H9 (cell line): ENCODE measurements around the gene HCRTR1. TPM values are rescaled to one million over a fixed set of nuclear protein-coding genes. Genes with fewer than 3 reads are reported as not detected.
A peak's percentile ranks its signal among the peaks of the same experiment; 100 is the strongest.

Experiments used
- DNase-seq: peaks from one replicate; pipeline ENCODE4 v3.0.0-alpha.2; 2017
- H2AFZ ChIP-seq: one replicate; pipeline ENCODE4 v1.6.1; 2013; ENCODE audit warnings: mild to moderate bottlenecking, low read length, control low read depth, moderate library complexity
- H2AK5ac ChIP-seq: 2 replicates; pipeline ENCODE4 v1.6.1; 2013; ENCODE audit warnings: low read length, control low read depth, mixed read lengths; ENCODE audit not compliant: insufficient read length
- H2BK120ac ChIP-seq: one replicate; pipeline ENCODE4 v1.6.1; 2013; ENCODE audit warnings: low read depth, mild to moderate bottlenecking, low read length, control low read depth, inconsistent platforms; ENCODE audit not compliant: poor library complexity, severe bottlenecking
- H2BK12ac ChIP-seq: 2 replicates; pipeline ENCODE4 v1.6.1; 2013; ENCODE audit warnings: low read length, control low read depth, mixed read lengths, low read depth; ENCODE audit not compliant: insufficient read length
- H2BK15ac ChIP-seq: 2 replicates; pipeline ENCODE4 v1.6.1; 2013; ENCODE audit warnings: low read depth, low read length, control low read depth
- H2BK20ac ChIP-seq: one replicate; pipeline ENCODE4 v1.6.1; 2013; ENCODE audit warnings: low read depth, mild to moderate bottlenecking, low read length, control low read depth, inconsistent platforms; ENCODE audit not compliant: poor library complexity, severe bottlenecking
- H2BK5ac ChIP-seq: 2 replicates; pipeline ENCODE4 v1.6.1; 2013; ENCODE audit warnings: low read length, control low read depth, mixed read lengths; ENCODE audit not compliant: insufficient read length
- H3K14ac ChIP-seq: 2 replicates; pipeline ENCODE4 v1.6.1; 2013; ENCODE audit warnings: low read length, control low read depth; ENCODE audit not compliant: insufficient read depth
- H3K18ac ChIP-seq: 2 replicates; pipeline ENCODE4 v1.6.1; 2013; ENCODE audit warnings: low read depth, mild to moderate bottlenecking, mixed read lengths, low read length, control low read depth; ENCODE audit not compliant: insufficient read length
- H3K23ac ChIP-seq: 2 replicates; pipeline ENCODE4 v1.6.1; 2013; ENCODE audit warnings: low read length, control low read depth, mixed read lengths, low read depth; ENCODE audit not compliant: insufficient read length
- H3K23me2 ChIP-seq: 2 replicates; pipeline ENCODE4 v1.6.1; 2013; ENCODE audit warnings: low read depth, mild to moderate bottlenecking, mixed read lengths, low read length, control low read depth; ENCODE audit not compliant: insufficient read length, poor library complexity, severe bottlenecking
- H3K27ac ChIP-seq: 2 replicates; pipeline ENCODE4 v1.5.1; 2013; ENCODE audit warnings: low read length, control low read depth, mixed read lengths, low read depth; ENCODE audit not compliant: insufficient read length
- H3K27me3 ChIP-seq: 2 replicates; pipeline ENCODE4 v1.6.1; 2013; ENCODE audit warnings: low read length, control low read depth, inconsistent platforms; ENCODE audit not compliant: insufficient read depth
- H3K4ac ChIP-seq: 2 replicates; pipeline ENCODE4 v1.6.1; 2013; ENCODE audit warnings: low read depth, mild to moderate bottlenecking, control low read depth, inconsistent platforms, low read length, moderate library complexity
- H3K4me1 ChIP-seq: 2 replicates; pipeline ENCODE4 v1.6.1; 2013; ENCODE audit warnings: low read length, control low read depth, inconsistent platforms; ENCODE audit not compliant: insufficient read depth
- H3K4me2 ChIP-seq: 2 replicates; pipeline ENCODE4 v1.6.1; 2013; ENCODE audit warnings: low read length, control low read depth, mixed read lengths; ENCODE audit not compliant: insufficient read length, insufficient read depth
- H3K56ac ChIP-seq: 2 replicates; pipeline ENCODE4 v1.6.1; 2013; ENCODE audit warnings: low read depth, mild to moderate bottlenecking, mixed read lengths, low read length, control low read depth; ENCODE audit not compliant: insufficient read length
- H3K79me1 ChIP-seq: 2 replicates; pipeline ENCODE4 v1.6.1; 2013; ENCODE audit warnings: low read depth, mild to moderate bottlenecking, moderate library complexity, low read length, control low read depth, inconsistent platforms; ENCODE audit not compliant: insufficient read depth, poor library complexity, severe bottlenecking
- H3K79me2 ChIP-seq: 2 replicates; pipeline ENCODE4 v1.6.1; 2013; ENCODE audit warnings: low read length, control low read depth, inconsistent platforms; ENCODE audit not compliant: insufficient read depth
- H3K9ac ChIP-seq: 2 replicates; pipeline ENCODE4 v1.6.1; 2013; ENCODE audit warnings: low read length, control low read depth, mixed read lengths; ENCODE audit not compliant: insufficient read length; ENCODE audit errors: extremely low read depth
- H3K9me3 ChIP-seq: one replicate; pipeline ENCODE4 v1.6.1; 2013; ENCODE audit warnings: low read depth, low read length, inconsistent platforms; ENCODE audit not compliant: control insufficient read depth
- H3T11ph ChIP-seq: one replicate; pipeline ENCODE4 v1.6.1; 2013; ENCODE audit warnings: mild to moderate bottlenecking, low read length, control low read depth, inconsistent platforms
- H4K20me1 ChIP-seq: one replicate; pipeline ENCODE4 v1.6.1; 2013; ENCODE audit not compliant: control insufficient read depth, insufficient read length, insufficient read depth
- H4K5ac ChIP-seq: 2 replicates; pipeline ENCODE4 v1.6.1; 2013; ENCODE audit warnings: low read depth, mild to moderate bottlenecking, mixed read lengths, low read length, control low read depth; ENCODE audit not compliant: insufficient read length
- H4K8ac ChIP-seq: replicated peaks from 2 replicates; pipeline ENCODE4 v1.6.1; 2013; ENCODE audit warnings: low read length, control low read depth, mixed read lengths, low read depth; ENCODE audit not compliant: insufficient read length
- H4K91ac ChIP-seq: 2 replicates; pipeline ENCODE4 v1.6.1; 2013; ENCODE audit warnings: low read depth, mild to moderate bottlenecking, moderate library complexity, mixed read lengths, low read length, control low read depth; ENCODE audit not compliant: insufficient read length
- H3K27ac Mint-ChIP-seq, 3 experiments: 2 replicates in 2 of 3; 3 replicates in 1 of 3; pipeline ENCODE4 v1.8.0; 2020 to 2021; ENCODE audit warnings: mixed read lengths in 3 of 3, mild to moderate bottlenecking in 1 of 3, moderate library complexity in 1 of 3
- H3K27me3 Mint-ChIP-seq: 2 replicates; pipeline ENCODE4 v1.8.0; 2021; ENCODE audit warnings: low read depth, mild to moderate bottlenecking, moderate library complexity, mixed read lengths
- H3K36me3 Mint-ChIP-seq, 3 experiments: 2 replicates in 2 of 3; 3 replicates in 1 of 3; pipeline ENCODE4 v1.8.0; 2020 to 2021; ENCODE audit warnings: low read depth in 3 of 3, mixed read lengths in 3 of 3; ENCODE audit not compliant: insufficient read depth in 1 of 3
- H3K4me1 Mint-ChIP-seq, 2 experiments: 2 replicates each; pipeline ENCODE4 v1.8.0; 2020; ENCODE audit warnings: mixed read lengths in 2 of 2
- H3K4me3 Mint-ChIP-seq, 2 experiments: 2 replicates in 1 of 2; 3 replicates in 1 of 2; pipeline ENCODE4 v1.8.0; 2020 to 2021; ENCODE audit warnings: mild to moderate bottlenecking in 2 of 2, mixed read lengths in 2 of 2, moderate library complexity in 1 of 2
- H3K9me3 Mint-ChIP-seq, 2 experiments: 2 replicates in 1 of 2; 3 replicates in 1 of 2; pipeline ENCODE4 v1.8.0; 2020; ENCODE audit warnings: mild to moderate bottlenecking in 2 of 2, mixed read lengths in 2 of 2, moderate library complexity in 1 of 2
- WGBS: extraction: QIAGEN DNeasy Blood & Tissue Kit; methylation state at CpG from one replicate; pipeline ENCODE4 v1.1.7; 2013; ENCODE audit warnings: missing lambda C conversion rate, low lambda C conversion rate, mixed read lengths; ENCODE audit not compliant: insufficient read length; ENCODE audit errors: extremely low coverage; 5-methylcytosine and 5-hydroxymethylcytosine counted together
- total RNA-seq: library from RNA; stranded (reverse); gene quantifications from 2 replicates; pipeline ENCODE4 v1.2.1, GENCODE V29; 2021
- TF ChIP-seq, protein P1 (sequence below): fragments of 200-600 bp; sonication (generic); conservative IDR thresholded peaks from 3 replicates; pipeline ENCODE4 v1.8.0; 2021; ENCODE audit warnings: antibody characterized with exemption, mild to moderate bottlenecking

The HCRTR1 gene
- total RNA-seq, 1 experiment from 2014 or later, result not detected

DNA sequence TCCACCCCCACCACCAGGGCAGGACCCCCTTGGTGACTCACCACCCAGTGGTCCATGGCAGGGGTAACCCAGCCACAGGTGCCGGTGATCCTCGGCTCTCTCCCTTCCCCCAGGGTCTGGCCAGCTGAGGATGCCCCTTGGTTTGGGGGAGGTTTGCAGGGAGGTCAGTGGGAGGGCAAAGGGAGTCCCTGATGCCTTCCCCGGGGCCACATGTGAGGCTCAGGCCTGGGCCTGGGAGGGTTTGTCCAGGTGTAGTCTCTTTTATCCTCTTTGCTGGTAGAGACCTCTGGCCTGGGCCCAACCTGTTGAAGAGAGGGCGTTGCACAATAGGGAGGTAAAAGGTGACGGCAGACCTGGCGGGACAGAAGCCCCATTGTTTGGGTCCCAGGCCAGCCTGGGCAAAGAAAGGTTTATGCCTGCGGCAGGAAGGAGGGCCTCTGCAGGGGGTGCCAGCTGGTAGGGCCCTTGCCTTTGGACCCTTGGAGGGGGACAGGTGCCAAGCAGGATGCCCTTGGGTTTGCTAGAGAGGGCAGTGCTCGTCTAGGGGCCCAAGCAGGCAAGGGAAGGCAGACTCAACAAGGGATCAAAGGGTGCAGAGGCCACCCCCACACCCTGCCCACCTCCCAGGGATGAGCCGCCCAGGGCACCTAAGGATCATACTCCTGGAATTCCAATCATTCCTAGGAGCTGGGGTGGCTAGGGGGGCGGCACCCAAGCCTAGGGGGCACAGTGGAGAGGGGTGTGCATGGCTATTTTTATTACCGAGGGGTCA lies 41.9 kb upstream of the HCRTR1 start:
- peak overlapping the region; percentile 16; the same call in 1 of the 2 replicates for H3K14ac ChIP-seq
- H4K5ac ChIP-seq, result no peak overlapping the region
- no peaks in the 10 kb centered on the region for H3K36me3 Mint-ChIP-seq
- H2BK15ac ChIP-seq, result no peak overlapping the region
- H2BK20ac ChIP-seq, result no peak overlapping the region
- H3K9me3 ChIP-seq, result no peaks in the 10 kb centered on the region
- H3K9me3 Mint-ChIP-seq, result no peaks in the 10 kb centered on the region
- H3K23me2 ChIP-seq, result no peaks in the 10 kb centered on the region
- H3K18ac ChIP-seq, result no peak overlapping the region
- no peak overlapping the region for H3K9ac ChIP-seq
- H3K27me3 ChIP-seq, result no peaks in the 10 kb centered on the region
- WGBS, result no CpG with 5 or more reads among the region's 11 CpGs
- TF ChIP-seq, protein P1, sequence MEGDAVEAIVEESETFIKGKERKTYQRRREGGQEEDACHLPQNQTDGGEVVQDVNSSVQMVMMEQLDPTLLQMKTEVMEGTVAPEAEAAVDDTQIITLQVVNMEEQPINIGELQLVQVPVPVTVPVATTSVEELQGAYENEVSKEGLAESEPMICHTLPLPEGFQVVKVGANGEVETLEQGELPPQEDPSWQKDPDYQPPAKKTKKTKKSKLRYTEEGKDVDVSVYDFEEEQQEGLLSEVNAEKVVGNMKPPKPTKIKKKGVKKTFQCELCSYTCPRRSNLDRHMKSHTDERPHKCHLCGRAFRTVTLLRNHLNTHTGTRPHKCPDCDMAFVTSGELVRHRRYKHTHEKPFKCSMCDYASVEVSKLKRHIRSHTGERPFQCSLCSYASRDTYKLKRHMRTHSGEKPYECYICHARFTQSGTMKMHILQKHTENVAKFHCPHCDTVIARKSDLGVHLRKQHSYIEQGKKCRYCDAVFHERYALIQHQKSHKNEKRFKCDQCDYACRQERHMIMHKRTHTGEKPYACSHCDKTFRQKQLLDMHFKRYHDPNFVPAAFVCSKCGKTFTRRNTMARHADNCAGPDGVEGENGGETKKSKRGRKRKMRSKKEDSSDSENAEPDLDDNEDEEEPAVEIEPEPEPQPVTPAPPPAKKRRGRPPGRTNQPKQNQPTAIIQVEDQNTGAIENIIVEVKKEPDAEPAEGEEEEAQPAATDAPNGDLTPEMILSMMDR, result no peak
- no peak overlapping the region; a peak in 1 of 5 replicates for H3K4me3 Mint-ChIP-seq
- H3K4ac ChIP-seq, result no peak overlapping the region
- DNase-seq, result no peak
- no peak overlapping the region for H2AK5ac ChIP-seq
- no peak overlapping the region for H4K8ac ChIP-seq
- no peaks in the 10 kb centered on the region for H4K20me1 ChIP-seq
- H2BK120ac ChIP-seq, result no peak overlapping the region
- no peaks in the 10 kb centered on the region for H3K79me2 ChIP-seq
- H3T11ph ChIP-seq, result no peak overlapping the region
- H3K27ac Mint-ChIP-seq, result peak overlapping the region in 1 of 3 experiments; percentile 78; a peak in 2 of 7 replicates
- H3K4me1 Mint-ChIP-seq, result peaks cover 23 to 33% of the 10 kb centered on the region in 2 experiments
- no peak overlapping the region for H2AFZ ChIP-seq
- no peak overlapping the region for H3K27ac ChIP-seq
- no peak overlapping the region for H2BK5ac ChIP-seq
- no peak overlapping the region for H2BK12ac ChIP-seq
- H3K27me3 Mint-ChIP-seq, result peaks cover 7% of the 10 kb centered on the region
- peaks cover 7% of the 10 kb centered on the region; the same call in 1 of the 2 replicates for H3K4me1 ChIP-seq
- H3K79me1 ChIP-seq, result no peaks in the 10 kb centered on the region
- no peak overlapping the region for H3K56ac ChIP-seq
- peak overlapping the region; percentile 46 for H3K4me2 ChIP-seq
- H4K91ac ChIP-seq, result no peak overlapping the region
- no peak overlapping the region for H3K23ac ChIP-seq
